Tibial nerve (tissue), 4 donors: ENCODE measurements around the gene SDCCAG8. TPM values are rescaled to one million over a fixed set of nuclear protein-coding genes. Genes with fewer than 3 reads are reported as not detected.

Source experiments
- DNase-seq, 2 donors: peaks; one replicate each; pipeline ENCODE4 v3.0.0-alpha.2; 2019; ENCODE audit warnings: low spot score in 2 of 2
- H3K27ac ChIP-seq, 4 donors: fragments of 200-600 bp; sonication (generic) in 3 of 4; one replicate each; pipeline ENCODE4 v1.5.1; 2017 to 2019; ENCODE audit warnings: mild to moderate bottlenecking in 1 of 4
- H3K27me3 ChIP-seq, 2 donors: fragments of 200-600 bp; sonication (generic) in 1 of 2; one replicate each; pipeline versions ENCODE4 v1.5.1 to v1.6.0; 2017 to 2019
- H3K36me3 ChIP-seq, 3 donors: fragments of 200-600 bp; sonication (generic); one replicate each; pipeline ENCODE4 v1.5.1; 2018 to 2019
- H3K4me1 ChIP-seq, 4 donors: fragments of 200-600 bp; sonication (generic) in 3 of 4; one replicate each; pipeline ENCODE4 v1.5.1; 2017 to 2019
- H3K4me3 ChIP-seq, 4 donors: fragments of 200-600 bp; sonication (generic) in 3 of 4; one replicate each; pipeline ENCODE4 v1.5.1; 2017 to 2019; ENCODE audit warnings: mild to moderate bottlenecking in 1 of 4, moderate library complexity in 1 of 4
- H3K9me3 ChIP-seq, 4 donors: fragments of 200-600 bp; sonication (generic) in 3 of 4; one replicate each; pipeline ENCODE4 v1.5.1; 2017 to 2019
- EP300 ChIP-seq, 2 donors: sonication (generic); formaldehyde crosslinking; IDR thresholded peaks; one replicate each; pipeline ENCODE4 v1.6.1; 2017; ENCODE audit warnings: antibody characterized with exemption in 2 of 2, mild to moderate bottlenecking in 1 of 2
- POLR2A ChIP-seq, 2 donors: fragments of 450-650 bp; IDR thresholded peaks; one replicate each; pipeline ENCODE4 v1.6.1; 2017; ENCODE audit warnings: antibody characterized with exemption in 2 of 2, mild to moderate bottlenecking in 2 of 2, moderate library complexity in 2 of 2
- WGBS, 2 donors: methylation state at CpG; one replicate each; pipeline ENCODE4 v1.1.5; 2018; 5-methylcytosine and 5-hydroxymethylcytosine counted together
- total RNA-seq, 4 donors: library from RNA; depleted of rRNA; stranded (reverse); fragments of >200 nt; gene quantifications; one replicate each; pipeline ENCODE4 v1.1.0, GENCODE V29; 2016
- TF ChIP-seq, protein P1 (sequence below), 5 experiments: fragments of 200-600 bp in 3 of 5; fragments of 450-650 bp in 2 of 5; sonication (generic) in 3 of 5; IDR thresholded peaks; one replicate each; pipeline ENCODE4 v1.5.1; 2016 to 2019; ENCODE audit warnings: antibody characterized with exemption in 5 of 5, mild to moderate bottlenecking in 3 of 5, moderate library complexity in 2 of 5

SDCCAG8 gene
- total RNA-seq, 4 donors from 2014 or later = 39.0 to 86.5 (median 56.0) TPM

DNA sequence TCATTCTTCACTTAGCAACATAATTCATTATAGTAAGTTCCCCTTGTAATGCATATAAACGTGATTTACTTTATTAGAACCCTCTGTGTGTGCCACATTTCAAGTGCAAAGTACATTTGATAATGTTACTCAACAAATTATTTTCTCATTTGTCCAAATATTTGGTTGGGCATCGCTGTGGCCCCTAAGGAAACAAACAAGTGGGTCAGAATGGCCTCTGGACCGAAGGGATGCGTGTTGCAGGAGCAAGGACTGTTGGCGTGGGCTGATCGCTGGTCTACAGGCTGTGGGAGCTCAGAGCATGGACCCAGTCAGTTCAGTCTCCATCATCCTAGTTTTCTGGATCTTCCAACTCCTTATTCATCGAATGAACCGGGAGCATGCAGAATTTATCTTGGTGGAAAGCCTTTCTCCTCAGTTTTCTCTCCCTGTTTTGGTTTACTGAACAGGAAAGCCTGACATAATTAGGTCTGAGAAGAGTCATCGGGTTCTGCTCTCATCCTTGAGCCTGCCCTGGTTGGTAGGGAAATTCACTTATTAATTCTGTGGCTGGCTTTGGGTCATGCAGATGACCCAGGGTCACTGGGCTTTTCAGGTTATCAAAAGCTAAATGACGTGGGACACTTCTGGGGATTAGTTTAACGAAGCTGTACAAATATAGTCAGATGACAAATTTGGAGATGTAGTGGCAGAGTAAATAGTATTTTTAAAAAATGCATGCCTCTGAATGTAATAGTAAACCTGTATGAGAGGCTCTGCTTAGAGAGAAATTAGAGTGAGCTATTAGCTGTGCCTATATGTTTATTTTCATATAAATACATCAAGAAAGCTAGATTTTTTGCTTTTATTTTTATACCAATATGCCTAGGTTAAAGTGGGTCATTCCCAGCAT, 200.2 kb downstream of the SDCCAG8 start:
- Histone ChIP-seq H3K27ac (no peak overlapping the region), H3K4me1 (no peaks in the 10 kb centered on the region), H3K36me3 (peaks cover 0 to 27% (median 0%) of the 10 kb centered on the region in 3 donors), H3K9me3 (no peaks in the 10 kb centered on the region), H3K4me3 (no peak overlapping the region), H3K27me3 (no peaks in the 10 kb centered on the region)
- WGBS, 2 donors = 92 to 95% methylated on average over 11 of the region's 11 CpGs
- no peak for DNase-seq
- TF ChIP-seq, protein P1, sequence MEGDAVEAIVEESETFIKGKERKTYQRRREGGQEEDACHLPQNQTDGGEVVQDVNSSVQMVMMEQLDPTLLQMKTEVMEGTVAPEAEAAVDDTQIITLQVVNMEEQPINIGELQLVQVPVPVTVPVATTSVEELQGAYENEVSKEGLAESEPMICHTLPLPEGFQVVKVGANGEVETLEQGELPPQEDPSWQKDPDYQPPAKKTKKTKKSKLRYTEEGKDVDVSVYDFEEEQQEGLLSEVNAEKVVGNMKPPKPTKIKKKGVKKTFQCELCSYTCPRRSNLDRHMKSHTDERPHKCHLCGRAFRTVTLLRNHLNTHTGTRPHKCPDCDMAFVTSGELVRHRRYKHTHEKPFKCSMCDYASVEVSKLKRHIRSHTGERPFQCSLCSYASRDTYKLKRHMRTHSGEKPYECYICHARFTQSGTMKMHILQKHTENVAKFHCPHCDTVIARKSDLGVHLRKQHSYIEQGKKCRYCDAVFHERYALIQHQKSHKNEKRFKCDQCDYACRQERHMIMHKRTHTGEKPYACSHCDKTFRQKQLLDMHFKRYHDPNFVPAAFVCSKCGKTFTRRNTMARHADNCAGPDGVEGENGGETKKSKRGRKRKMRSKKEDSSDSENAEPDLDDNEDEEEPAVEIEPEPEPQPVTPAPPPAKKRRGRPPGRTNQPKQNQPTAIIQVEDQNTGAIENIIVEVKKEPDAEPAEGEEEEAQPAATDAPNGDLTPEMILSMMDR (IDR thresholded peaks at IDR 0.05) = no peak
- TF ChIP-seq EP300 (IDR thresholded peaks at IDR 0.05) = no peak
- TF ChIP-seq POLR2A (IDR thresholded peaks at IDR 0.05) = no peak

- WGBS, 2 donors = 91 to 95% methylated on average over 9 of the region's 9 CpGs
- Histone ChIP-seq H3K4me3 (no peak overlapping the region), H3K9me3 (no peaks in the 10 kb centered on the region), H3K27ac (no peak overlapping the region), H3K4me1 (no peaks in the 10 kb centered on the region), H3K27me3 (no peaks in the 10 kb centered on the region), H3K36me3 (peaks cover 0 to 39% (median 0%) of the 10 kb centered on the region in 3 donors)
- DNase-seq = no peak
- TF ChIP-seq POLR2A (IDR thresholded peaks at IDR 0.05) = no peak
Observed at GRCh38 chr1:243457363-243457982, 201.6 kb downstream of the SDCCAG8 start.

DNA sequence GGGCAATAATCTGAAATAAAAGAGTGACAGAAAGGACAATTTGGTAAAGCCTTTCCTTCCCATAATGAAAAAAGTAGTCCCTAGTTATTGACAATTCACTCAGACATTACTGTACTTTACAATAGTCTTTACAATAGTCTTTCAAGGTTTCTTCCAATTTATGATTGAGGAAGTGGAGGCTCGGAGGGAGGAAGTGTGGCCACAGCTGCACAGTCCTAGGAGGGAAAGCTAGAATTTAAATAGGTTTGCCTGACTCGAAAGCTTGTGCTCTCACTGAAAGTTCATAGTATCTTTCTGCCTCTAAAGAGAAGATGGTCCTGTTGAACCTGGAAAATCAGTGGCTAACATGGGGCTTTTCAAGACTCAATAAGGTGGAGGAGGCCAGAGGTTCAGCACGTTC, 203.2 kb downstream of the SDCCAG8 start:
- no peak overlapping the region for H3K4me3 ChIP-seq
- H3K27ac ChIP-seq = no peak overlapping the region
- H3K36me3 ChIP-seq = peaks cover 0 to 46% (median 0%) of the 10 kb centered on the region in 3 donors
- WGBS, 2 donors = 71 to 82% methylated on average over 3 of the region's 3 CpGs
- TF ChIP-seq, protein P1 (IDR thresholded peaks at IDR 0.05) = no peak
- TF ChIP-seq EP300 (IDR thresholded peaks at IDR 0.05) (no peak), POLR2A (IDR thresholded peaks at IDR 0.05) (no peak)
- no peaks in the 10 kb centered on the region for H3K27me3 ChIP-seq
- H3K4me1 ChIP-seq = no peaks in the 10 kb centered on the region
- DNase-seq = no peak
- no peaks in the 10 kb centered on the region for H3K9me3 ChIP-seq

GRCh38 chr1:243461700-243462099, 205.9 kb downstream of the SDCCAG8 start:
- no peak for DNase-seq
- Histone ChIP-seq H3K9me3 (no peaks in the 10 kb centered on the region), H3K36me3 (peaks cover 0 to 28% (median 0%) of the 10 kb centered on the region in 3 donors), H3K27ac (no peak overlapping the region), H3K4me3 (no peak overlapping the region), H3K4me1 (no peaks in the 10 kb centered on the region), H3K27me3 (no peaks in the 10 kb centered on the region)
- TF ChIP-seq EP300 (IDR thresholded peaks at IDR 0.05) (no peak), POLR2A (IDR thresholded peaks at IDR 0.05) (no peak)
- TF ChIP-seq, protein P1 (IDR thresholded peaks at IDR 0.05) = no peak
- WGBS, 2 donors = 91 to 96% methylated on average over 4 of the region's 4 CpGs

GRCh38 chr1:243462929-243463697, 207.3 kb downstream of the SDCCAG8 start:
- DNase-seq = no peak
- WGBS, 2 donors = 100% methylated on average over 1 of the region's 1 CpG
- TF ChIP-seq, protein P1 (IDR thresholded peaks at IDR 0.05) = no peak
- TF ChIP-seq POLR2A (IDR thresholded peaks at IDR 0.05) (no peak), EP300 (IDR thresholded peaks at IDR 0.05) (no peak)
- no peaks in the 10 kb centered on the region for H3K9me3 ChIP-seq
- H3K4me1 ChIP-seq = no peaks in the 10 kb centered on the region
- no peak overlapping the region for H3K4me3 ChIP-seq
- H3K36me3 ChIP-seq = peaks cover 0 to 28% (median 0%) of the 10 kb centered on the region in 3 donors
- no peaks in the 10 kb centered on the region for H3K27me3 ChIP-seq
- H3K27ac ChIP-seq = no peak overlapping the region
